CD14-positive monocyte (primary cell): Measurements from ENCODE around the gene ZNF23. TPM values are rescaled to one million over a fixed set of nuclear protein-coding genes. Genes with fewer than 3 reads are reported as not detected.
A peak's percentile ranks its signal among the peaks of the same experiment; 100 is the strongest.

Experiments
- DNase-seq, 3 donors: peaks; one replicate each; pipeline ENCODE4 v3.0.0-alpha.2; 2011 to 2022
- H2AFZ ChIP-seq: 2 replicates; pipeline ENCODE4 v1.6.0; 2012; ENCODE audit warnings: mild to moderate bottlenecking, low read depth, low read length, inconsistent platforms; ENCODE audit not compliant: insufficient read depth, poor library complexity, severe bottlenecking
- H3K27ac ChIP-seq, 2 donors: 1 replicate in 1 of 2; 2 replicates in 1 of 2; pipeline ENCODE4 v1.5.1; 2012 to 2013; ENCODE audit warnings: low read length in 2 of 2, control low read depth in 1 of 2, inconsistent platforms in 1 of 2, low read depth in 1 of 2, mild to moderate bottlenecking in 1 of 2
- H3K27me3 ChIP-seq, 2 donors: one replicate each; pipeline versions ENCODE4 v1.6.0 to v1.6.1; 2011 to 2013; ENCODE audit warnings: low read length in 2 of 2; ENCODE audit not compliant: control insufficient read depth in 2 of 2, insufficient read depth in 2 of 2
- H3K36me3 ChIP-seq, 2 donors: replicated peaks in 1 of 2; 1 replicate in 1 of 2; 2 replicates in 1 of 2; pipeline versions ENCODE4 v1.5.1 to v1.6.1; 2012 to 2013; ENCODE audit warnings: low read length in 2 of 2, control low read depth in 1 of 2, inconsistent platforms in 1 of 2, mild to moderate bottlenecking in 1 of 2; ENCODE audit not compliant: insufficient read depth in 2 of 2, control insufficient read depth in 1 of 2
- H3K4me1 ChIP-seq, 2 donors: 1 replicate in 1 of 2; 2 replicates in 1 of 2; pipeline versions ENCODE4 v1.5.1 to v1.6.1; 2012 to 2013; ENCODE audit warnings: low read length in 2 of 2, control low read depth in 1 of 2, inconsistent platforms in 1 of 2, mild to moderate bottlenecking in 1 of 2, moderate library complexity in 1 of 2; ENCODE audit not compliant: insufficient read depth in 2 of 2, control insufficient read depth in 1 of 2
- H3K4me2 ChIP-seq: replicated peaks from 2 replicates; pipeline ENCODE3; 2012; ENCODE audit warnings: low read length, moderate library complexity, mild to moderate bottlenecking; ENCODE audit not compliant: poor library complexity, severe bottlenecking; ENCODE audit errors: extremely low read depth
- H3K4me3 ChIP-seq, 3 experiments: fragments of 200-600 bp in 1 of 3; sonication (generic) in 1 of 3; replicated peaks in 1 of 3; 1 replicate in 2 of 3; 2 replicates in 1 of 3; pipeline ENCODE4 v1.5.1; 2011 to 2013; ENCODE audit warnings: low read length in 3 of 3, mild to moderate bottlenecking in 3 of 3, control low read depth in 2 of 3, low read depth in 2 of 3, inconsistent platforms in 1 of 3, moderate library complexity in 1 of 3
- H3K79me2 ChIP-seq: 2 replicates; pipeline ENCODE4 v1.6.0; 2012; ENCODE audit warnings: mild to moderate bottlenecking, control low read depth, inconsistent platforms, low read length, moderate library complexity; ENCODE audit not compliant: insufficient read depth
- H3K9ac ChIP-seq: 2 replicates; pipeline ENCODE4 v1.6.0; 2017; ENCODE audit warnings: low read length, mild to moderate bottlenecking; ENCODE audit not compliant: insufficient read depth, poor library complexity, severe bottlenecking
- H3K9me3 ChIP-seq, 2 donors: replicated peaks in 1 of 2; 1 replicate in 1 of 2; 2 replicates in 1 of 2; pipeline versions ENCODE4 v1.5.1 to v1.6.1; 2012 to 2013; ENCODE audit warnings: low read length in 2 of 2, control low read depth in 1 of 2; ENCODE audit not compliant: control insufficient read depth in 1 of 2, insufficient read depth in 1 of 2
- H4K20me1 ChIP-seq: 2 replicates; pipeline ENCODE4 v1.6.0; 2012; ENCODE audit warnings: mild to moderate bottlenecking, low read length, control low read depth, moderate library complexity; ENCODE audit not compliant: insufficient read depth
- H3K27ac Mint-ChIP-seq, 7 donors: one replicate each; pipeline ENCODE4 v1.8.0; 2020; ENCODE audit warnings: mild to moderate bottlenecking in 7 of 7, mixed read lengths in 7 of 7, moderate library complexity in 6 of 7, inconsistent platforms in 2 of 7
- H3K27me3 Mint-ChIP-seq, 3 donors: one replicate each; pipeline ENCODE4 v1.8.0; 2021 to 2022; ENCODE audit warnings: low read depth in 3 of 3, mild to moderate bottlenecking in 3 of 3, mixed read lengths in 3 of 3, moderate library complexity in 3 of 3, inconsistent platforms in 1 of 3
- H3K36me3 Mint-ChIP-seq, 2 donors: one replicate each; pipeline ENCODE4 v1.8.0; 2020; ENCODE audit warnings: mixed read lengths in 2 of 2, inconsistent platforms in 1 of 2, mild to moderate bottlenecking in 1 of 2
- H3K4me1 Mint-ChIP-seq: one replicate; pipeline ENCODE4 v1.8.0; 2020; ENCODE audit warnings: mild to moderate bottlenecking, mixed read lengths
- H3K4me3 Mint-ChIP-seq, 2 donors: one replicate each; pipeline ENCODE4 v1.8.0; 2020; ENCODE audit warnings: mild to moderate bottlenecking in 2 of 2, mixed read lengths in 2 of 2, moderate library complexity in 1 of 2
- H3K9me3 Mint-ChIP-seq, 7 donors: one replicate each; pipeline ENCODE4 v1.8.0; 2020 to 2022; ENCODE audit warnings: mixed read lengths in 7 of 7, mild to moderate bottlenecking in 6 of 7, moderate library complexity in 6 of 7, inconsistent platforms in 2 of 7
- WGBS: methylation state at CpG from one replicate; pipeline ENCODE4 v1.1.5; 2013; ENCODE audit warnings: missing lambda C conversion rate; ENCODE audit not compliant: insufficient coverage; 5-methylcytosine and 5-hydroxymethylcytosine counted together
- intact Hi-C, 2 donors: fragments of 100-400 bp; cut with micrococcal nuclease; formaldehyde crosslinking; loops; one replicate each; pipeline versions ENCODE4 v1.15.0 to v1.15.1; 2023
- polyA plus RNA-seq, 3 donors: library from polyadenylated mRNA; depleted of rRNA in 1 of 3; unstranded in 2 of 3; stranded (reverse) in 1 of 3; fragments of 300-500 nt in 2 of 3; fragments of >200 nt in 1 of 3; fragmentation: Illumina TruSeq in 2 of 3; gene quantifications; 1 replicate in 2 of 3; 2 replicates in 1 of 3; pipeline ENCODE4 v1.2.3, GENCODE V29; 2012 to 2021
- TF ChIP-seq, protein P1 (sequence below): fragments of 200-600 bp; IDR thresholded peaks from one replicate; pipeline ENCODE4 v1.8.0; 2022; ENCODE audit warnings: antibody characterized with exemption, mild to moderate bottlenecking

The ZNF23 gene
- polyA plus RNA-seq, 3 donors, result 2.1 to 3.9 (median 2.8) TPM

DNA sequence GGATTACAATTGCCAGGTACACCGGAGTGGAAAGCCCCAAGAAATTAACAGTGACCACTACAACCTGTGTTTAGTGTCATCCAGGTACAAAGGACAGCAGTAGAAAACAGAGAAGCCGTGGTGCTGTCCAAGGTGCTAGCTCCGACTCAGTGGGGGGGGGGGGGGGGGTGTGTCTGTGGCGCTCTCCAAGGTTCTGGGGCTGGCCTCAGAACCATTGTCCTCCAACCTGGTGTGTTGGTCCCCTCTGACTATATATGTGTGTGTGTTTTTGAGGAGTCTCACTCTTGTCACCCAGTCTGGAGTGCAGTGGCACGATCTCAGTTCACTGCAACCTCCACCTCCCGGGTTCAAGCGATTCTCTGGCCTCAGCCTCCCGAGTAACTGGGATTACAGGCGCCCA is 5.8 kb upstream of the ZNF23 start:
- H3K4me3 Mint-ChIP-seq, result no peak overlapping the region

DNA sequence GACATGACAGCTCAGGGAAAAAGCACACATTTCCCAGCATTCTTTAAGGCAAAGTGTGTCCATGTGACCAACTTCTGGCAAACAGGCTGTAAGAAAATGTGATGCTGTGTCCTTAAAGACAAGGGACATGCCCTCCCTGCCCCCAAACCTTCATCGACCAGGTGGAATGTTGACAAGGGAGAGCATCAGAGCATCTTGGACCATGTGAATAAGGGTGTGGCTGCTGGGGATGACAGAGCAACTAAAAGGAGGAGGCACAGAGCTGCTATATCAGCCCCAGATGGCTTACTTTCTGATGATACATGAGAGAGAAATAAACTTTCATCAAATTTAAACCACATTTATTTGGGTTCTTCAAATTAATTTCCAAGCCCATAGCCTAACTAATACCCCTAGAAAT is 2.2 kb upstream of the ZNF23 start:
- no peak for DNase-seq
- Histone ChIP-seq H4K20me1 (no peaks in the 10 kb centered on the region), H2AFZ (no peak overlapping the region), H3K4me3 (no peak overlapping the region), H3K27ac (no peak overlapping the region), H3K27me3 (no peaks in the 10 kb centered on the region), H3K79me2 (peaks cover 3% of the 10 kb centered on the region), H3K4me1 (peaks cover 13 to 15% of the 10 kb centered on the region in 2 donors), H3K36me3 (no peaks in the 10 kb centered on the region), H3K9ac (no peak overlapping the region), H3K9me3 (no peaks in the 10 kb centered on the region), H3K4me2 (no peak overlapping the region)
- no CpG with 5 or more reads among the region's 1 CpG for WGBS
- TF ChIP-seq, protein P1, sequence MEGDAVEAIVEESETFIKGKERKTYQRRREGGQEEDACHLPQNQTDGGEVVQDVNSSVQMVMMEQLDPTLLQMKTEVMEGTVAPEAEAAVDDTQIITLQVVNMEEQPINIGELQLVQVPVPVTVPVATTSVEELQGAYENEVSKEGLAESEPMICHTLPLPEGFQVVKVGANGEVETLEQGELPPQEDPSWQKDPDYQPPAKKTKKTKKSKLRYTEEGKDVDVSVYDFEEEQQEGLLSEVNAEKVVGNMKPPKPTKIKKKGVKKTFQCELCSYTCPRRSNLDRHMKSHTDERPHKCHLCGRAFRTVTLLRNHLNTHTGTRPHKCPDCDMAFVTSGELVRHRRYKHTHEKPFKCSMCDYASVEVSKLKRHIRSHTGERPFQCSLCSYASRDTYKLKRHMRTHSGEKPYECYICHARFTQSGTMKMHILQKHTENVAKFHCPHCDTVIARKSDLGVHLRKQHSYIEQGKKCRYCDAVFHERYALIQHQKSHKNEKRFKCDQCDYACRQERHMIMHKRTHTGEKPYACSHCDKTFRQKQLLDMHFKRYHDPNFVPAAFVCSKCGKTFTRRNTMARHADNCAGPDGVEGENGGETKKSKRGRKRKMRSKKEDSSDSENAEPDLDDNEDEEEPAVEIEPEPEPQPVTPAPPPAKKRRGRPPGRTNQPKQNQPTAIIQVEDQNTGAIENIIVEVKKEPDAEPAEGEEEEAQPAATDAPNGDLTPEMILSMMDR, result no peak
- Mint-ChIP-seq H3K27me3 (peaks cover 0 to 4% (median 0%) of the 10 kb centered on the region in 3 donors), H3K4me3 (no peak overlapping the region), H3K36me3 (no peaks in the 10 kb centered on the region), H3K4me1 (peaks cover 20% of the 10 kb centered on the region), H3K27ac (no peak overlapping the region), H3K9me3 (peaks cover 0 to 2% (median 1%) of the 10 kb centered on the region in 7 donors)
- intact Hi-C loops, result no loop called here

More for the DNA sequence above, 5.8 kb upstream of the ZNF23 start:
- H3K27ac ChIP-seq, result no peak overlapping the region
- no peak overlapping the region for H2AFZ ChIP-seq
- intact Hi-C loops, result no loop called here
- H3K27me3 ChIP-seq, result no peaks in the 10 kb centered on the region
- H4K20me1 ChIP-seq, result no peaks in the 10 kb centered on the region
- no peak overlapping the region for H3K4me2 ChIP-seq
- WGBS, result 16% methylated on average over 2 of the region's 9 CpGs
- H3K79me2 ChIP-seq, result no peaks in the 10 kb centered on the region
- Mint-ChIP-seq H3K36me3 (no peaks in the 10 kb centered on the region), H3K9me3 (no peaks in the 10 kb centered on the region), H3K27ac (no peak overlapping the region), H3K27me3 (peaks cover 0 to 4% (median 0%) of the 10 kb centered on the region in 3 donors), H3K4me1 (peaks cover 2% of the 10 kb centered on the region)
- no peaks in the 10 kb centered on the region for H3K9me3 ChIP-seq
- H3K4me3 ChIP-seq, result no peak overlapping the region
- no peak overlapping the region for H3K9ac ChIP-seq
- TF ChIP-seq, protein P1, result no peak
- DNase-seq, result peak in 1 of 3 donors; percentile 3
- H3K4me1 ChIP-seq, result no peaks in the 10 kb centered on the region
- H3K36me3 ChIP-seq, result no peaks in the 10 kb centered on the region
